Ureter (tissue), 1 donor: ENCODE measurements around the gene SLC35A3. TPM values are rescaled to one million over a fixed set of nuclear protein-coding genes. Genes with fewer than 3 reads are reported as not detected.
"Not testable (repeated sequence)": the region's sequence is repeated elsewhere in the genome, so short reads cannot be mapped to it uniquely, and the experiment has no call there.

ENCODE experiments used
- DNase-seq: peaks from one replicate; pipeline ENCODE4 v3.0.0-alpha.2; 2020; ENCODE audit warnings: low spot score
- total RNA-seq: library from RNA; stranded (reverse); gene quantifications from one replicate; pipeline ENCODE4 v1.2.4, GENCODE V29; 2023
- donor health status: DM: yes; HTN: yes; CAD: no.

SLC35A3 gene
- total RNA-seq, 1 donor from 2014 or later = 39.5 TPM

DNA sequence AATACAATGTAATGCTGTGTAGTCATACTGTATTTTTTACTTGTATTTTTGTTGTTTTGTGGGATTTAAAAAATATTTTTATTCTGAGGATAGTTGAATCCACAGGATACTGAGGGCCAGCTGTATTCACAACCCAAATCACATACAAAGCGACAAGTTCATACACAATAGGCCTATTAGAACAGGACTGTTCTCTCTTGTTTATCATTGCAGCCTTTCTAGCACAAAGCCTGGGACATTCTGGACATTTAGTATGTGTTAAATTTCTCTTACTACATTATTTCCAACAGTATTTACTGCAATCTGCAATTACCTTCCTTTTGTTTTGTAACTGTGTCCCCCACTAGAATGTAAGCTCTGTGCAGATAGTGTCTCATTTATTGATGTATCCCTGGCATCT lies 65.4 kb downstream of the SLC35A3 start:
- DNase-seq = no peak

DNA sequence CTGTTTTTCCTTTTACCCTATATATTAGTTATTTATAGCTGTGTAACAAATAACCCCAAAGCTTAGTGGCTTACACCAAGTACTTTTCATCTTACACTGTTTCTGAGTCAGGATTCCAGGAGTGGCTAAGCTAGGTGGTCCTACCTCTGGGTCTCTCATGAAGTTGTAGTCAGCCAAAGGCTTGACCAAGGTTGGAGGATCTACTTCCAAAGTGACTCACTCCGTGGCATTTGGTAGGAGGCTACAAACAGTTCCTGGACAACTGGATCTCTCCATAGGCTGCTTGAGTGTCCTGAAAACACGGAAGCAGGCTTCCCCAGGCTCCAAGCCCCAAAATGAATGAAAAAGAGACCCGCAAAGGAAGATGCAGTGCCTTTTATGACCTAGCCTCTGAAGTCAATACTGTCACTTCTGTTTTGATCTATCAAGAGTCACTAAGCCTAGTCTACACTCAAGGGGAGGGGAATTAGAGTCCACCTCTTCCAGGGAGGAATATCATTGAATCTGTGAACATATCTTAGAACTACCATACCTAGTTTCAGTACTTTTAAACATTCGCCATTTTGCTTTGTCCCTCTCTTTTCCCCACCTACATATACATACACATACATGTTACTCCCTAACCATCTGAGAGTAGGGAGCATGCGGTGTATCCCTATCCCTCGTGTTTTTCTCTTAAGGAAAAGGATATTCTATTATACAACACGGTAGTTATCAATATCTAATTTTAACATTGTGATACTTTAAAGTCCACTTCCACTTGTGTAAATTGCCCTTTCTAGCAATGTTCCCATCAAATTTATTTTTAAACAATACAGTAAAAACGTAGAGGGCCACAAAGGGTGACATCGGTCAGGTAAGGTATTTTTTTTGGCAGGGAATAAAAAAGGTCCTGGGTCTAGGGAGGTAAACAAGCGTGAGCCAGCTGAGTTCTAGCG lies 67.2 kb downstream of the SLC35A3 start:
- no peak for DNase-seq

DNA sequence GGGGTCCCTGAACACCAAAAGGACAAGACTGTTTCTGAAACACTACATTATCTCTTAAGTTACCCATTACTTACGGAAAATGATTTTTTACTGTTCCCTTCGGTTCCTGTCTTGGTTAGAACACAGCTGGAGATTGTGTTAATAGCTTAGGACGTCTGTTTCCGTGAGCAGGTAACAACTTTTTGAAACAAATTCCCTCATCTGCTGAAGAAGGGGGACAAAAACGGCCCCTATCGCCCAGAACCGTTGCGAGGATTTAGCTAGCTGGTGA lies 67.8 kb downstream of the SLC35A3 start:
- DNase-seq = no peak

DNA sequence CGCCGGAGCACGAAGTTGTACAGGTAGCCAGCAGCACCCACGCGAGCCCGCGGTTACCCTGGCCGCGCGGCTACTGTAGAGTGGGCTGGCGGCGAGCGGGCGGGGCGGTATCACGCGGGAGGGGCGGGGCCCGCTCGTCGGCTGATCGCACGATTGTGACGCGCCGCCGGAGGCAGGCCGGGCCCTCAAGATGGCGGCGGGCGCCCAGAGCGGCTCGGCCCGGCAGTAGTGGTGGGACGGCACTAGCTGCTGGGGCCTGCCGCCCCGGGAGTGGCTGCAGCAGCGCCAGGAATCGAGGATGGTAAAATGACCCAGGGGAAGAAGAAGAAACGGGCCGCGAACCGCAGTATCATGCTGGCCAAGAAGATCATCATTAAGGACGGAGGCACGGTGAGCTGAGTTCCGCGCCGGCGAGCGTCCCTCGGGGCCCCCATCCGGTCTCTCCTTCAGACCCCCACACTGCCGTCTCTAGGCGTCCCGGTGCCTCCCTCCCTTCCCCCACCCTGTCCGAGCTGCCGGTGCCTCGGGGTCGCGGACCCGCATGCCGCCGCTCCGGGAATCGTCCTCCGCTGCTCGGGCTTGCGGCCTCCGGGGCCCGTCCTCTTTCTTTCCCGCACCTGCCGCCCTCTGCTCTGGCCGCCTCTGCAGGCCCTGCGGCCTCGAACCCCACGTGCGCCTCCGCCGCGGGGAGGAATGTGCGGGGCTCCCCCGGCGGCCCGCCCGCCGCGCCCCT lies 68.3 kb downstream of the SLC35A3 start:
- peak; percentile 90 for DNase-seq

DNA sequence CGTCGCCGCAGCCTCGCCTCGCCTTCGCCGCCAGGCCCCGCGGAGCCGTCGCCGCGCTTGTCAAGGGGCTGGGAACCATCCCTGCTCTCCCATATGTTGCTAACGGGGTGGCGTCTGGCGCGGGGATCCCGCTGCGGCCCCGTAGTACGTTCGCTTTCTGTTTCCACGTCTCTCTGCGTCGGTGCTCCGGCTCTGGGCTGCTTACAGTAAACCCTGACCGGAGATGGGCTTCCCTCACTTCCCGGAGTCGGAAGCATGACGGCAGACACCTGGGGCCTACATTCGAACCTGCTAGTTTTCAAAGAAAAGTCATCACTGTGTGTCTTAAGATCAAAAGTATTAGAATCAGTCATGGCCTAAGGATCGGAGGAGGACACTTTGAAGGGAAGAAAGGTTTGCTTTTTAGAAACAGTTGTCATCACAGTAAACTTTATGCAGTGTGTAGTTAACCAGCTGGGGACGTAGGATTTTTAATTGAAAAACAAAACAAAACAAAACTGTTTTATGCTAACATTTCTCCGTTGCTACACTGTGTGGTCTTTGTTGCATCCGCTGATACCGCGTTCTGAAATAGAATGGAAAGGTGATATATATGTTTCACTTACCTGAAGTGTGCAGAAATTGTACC lies 69.0 kb downstream of the SLC35A3 start:
- peak; percentile 69 for DNase-seq

DNA sequence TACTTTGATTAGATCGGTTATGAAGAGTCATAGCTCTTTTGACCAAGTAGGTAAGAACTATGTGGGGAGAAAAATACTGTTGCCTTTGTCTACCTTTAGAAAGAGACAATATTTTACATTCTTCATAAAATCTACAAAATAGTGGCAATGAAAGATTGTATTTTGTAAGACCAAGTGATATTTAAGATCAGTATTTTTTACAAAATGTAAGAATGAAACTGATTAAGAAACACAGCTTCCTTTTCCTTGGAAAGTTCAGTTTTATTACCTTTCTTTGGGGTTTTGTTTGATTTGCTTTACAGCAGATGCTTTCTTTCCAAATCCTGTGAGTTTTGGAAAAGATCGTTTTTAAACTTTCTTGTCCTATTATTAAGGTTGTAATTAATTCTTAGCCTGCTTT lies 69.8 kb downstream of the SLC35A3 start:
- no peak for DNase-seq

DNA sequence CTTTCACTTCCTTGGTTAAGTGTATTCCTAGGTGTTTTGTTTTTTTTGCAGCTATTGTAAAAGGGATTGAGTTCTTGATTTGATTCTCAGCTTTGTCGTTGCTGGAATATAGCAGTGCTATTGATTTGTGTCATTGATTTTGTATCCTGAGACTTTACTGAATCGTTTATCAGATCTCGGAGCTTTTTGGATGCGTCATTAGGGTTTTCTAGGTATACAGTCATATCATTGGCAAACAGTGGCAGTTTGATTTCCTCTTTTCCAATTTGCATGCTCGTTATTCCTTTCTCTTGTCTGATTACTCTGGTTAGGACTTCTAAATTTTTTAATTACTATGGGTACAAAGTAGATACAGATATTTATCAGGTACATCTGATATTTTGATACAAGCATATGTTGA lies 75.4 kb downstream of the SLC35A3 start:
- DNase-seq = no peak

DNA sequence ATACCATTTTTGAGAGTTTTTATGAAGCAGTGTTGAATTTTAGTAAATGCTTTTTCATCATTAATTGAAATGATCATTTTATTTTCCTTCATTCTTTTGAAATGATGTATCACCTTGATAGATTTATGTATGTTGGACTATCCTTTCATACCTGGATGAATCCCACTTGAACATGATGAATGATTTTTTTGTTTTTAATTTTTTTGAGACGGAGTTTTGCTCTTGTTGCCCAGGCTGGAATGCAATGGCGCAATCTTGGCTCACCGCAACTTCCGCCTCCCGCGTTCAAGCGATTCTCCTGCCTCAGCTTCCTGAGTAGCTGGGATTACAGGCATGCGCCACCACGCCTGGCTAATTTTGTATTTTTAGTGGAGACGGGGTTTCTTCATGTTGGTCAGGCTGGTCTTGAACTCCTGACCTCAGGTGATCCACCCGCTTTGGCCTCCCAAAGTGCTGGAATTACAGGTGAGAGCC lies 77.5 kb downstream of the SLC35A3 start:
- not testable (repeated sequence) for DNase-seq

DNA sequence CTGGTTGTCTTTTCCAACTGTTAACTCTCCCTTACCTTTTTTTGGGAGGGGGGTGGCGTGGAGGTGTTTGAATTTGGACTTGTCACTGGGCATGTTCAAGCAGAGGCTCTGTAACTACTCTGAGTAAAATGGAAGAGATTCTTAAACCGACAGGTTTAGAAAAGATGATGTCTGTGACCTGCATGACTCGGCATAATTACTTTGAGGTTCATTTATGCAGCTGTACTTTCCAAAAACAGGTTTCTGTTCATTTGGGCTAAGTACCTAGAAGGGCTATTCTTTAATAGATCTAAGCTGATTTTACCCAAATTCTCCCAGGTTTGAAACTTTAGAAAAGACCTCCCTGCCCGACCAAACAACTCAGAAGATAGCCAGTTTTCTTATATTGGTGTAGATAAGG lies 80.3 kb downstream of the SLC35A3 start:
- no peak for DNase-seq

DNA sequence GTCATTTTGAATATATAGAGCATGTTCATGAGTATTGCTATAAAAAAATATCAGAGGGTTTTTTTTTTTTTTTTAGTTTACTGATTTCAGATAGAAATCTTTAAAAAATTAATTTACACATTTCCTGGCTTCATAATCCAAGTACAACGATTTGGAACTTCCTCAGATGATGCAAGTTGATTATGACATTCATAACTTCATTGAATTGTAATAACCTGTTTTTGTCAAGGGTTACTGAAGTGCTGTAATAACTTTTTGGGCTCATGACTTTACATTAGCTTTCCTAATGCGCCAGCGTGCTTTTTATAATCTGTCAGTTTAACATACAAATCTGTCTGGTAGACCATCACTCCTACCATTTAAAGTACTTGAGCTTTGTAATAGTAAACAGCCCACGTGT lies 81.6 kb downstream of the SLC35A3 start:
- no peak for DNase-seq

DNA sequence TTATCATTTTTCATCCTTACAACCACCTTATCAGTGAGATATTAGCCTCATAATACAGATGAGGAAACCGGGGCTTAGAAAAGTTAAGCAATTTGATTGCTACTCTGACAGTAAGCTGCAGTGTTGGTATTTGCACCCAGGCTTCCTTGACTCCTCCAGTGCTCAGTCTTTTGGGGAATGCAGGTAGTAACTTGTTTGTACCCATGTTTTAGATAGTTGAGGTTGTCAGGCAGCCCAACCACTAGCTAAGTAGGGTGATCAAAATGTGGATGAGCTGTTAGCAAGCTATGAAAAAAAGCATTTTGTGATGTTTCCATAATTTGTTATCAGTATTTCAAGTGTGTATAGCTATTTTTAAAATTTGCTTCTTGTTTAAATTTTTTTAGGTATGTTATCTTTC lies 82.1 kb downstream of the SLC35A3 start:
- DNase-seq = no peak

DNA sequence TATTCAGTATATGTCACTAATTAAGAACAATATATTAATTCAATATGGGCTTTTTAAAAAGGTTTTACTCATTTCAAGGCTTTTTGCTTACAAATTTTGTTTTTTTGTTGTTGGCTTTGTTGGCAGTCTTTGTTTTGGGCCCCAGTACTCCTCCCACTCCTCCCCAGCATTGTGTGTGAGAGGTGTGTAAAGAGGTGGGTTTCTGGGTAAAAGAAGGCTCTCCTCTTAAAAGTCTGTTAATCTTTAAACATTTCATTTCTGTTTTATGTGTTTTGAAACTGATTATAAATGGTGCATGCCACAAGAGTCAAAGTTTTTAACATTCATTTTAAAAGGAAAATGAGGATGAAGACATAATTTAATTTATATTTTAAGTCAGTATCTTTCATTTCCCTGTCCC lies 83.3 kb downstream of the SLC35A3 start:
- DNase-seq = no peak

DNA sequence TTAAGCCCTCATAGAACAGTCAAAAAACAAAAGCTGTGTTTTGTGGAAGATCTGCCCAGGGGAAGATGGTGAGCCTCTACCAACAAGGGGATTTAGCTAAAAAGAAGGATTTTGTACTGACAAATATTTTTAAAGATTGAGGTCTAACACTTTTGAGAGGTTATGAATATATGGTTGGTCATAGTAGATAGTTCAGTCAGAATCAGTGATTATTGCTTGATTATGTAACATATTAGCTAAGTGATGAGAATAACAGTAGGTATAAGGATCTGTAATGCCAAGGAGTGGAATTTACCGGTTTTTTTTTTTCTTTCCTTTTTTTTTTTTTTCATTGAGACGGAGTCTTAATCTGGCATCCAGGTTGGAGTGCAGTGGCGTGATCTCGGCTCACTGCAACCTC lies 83.9 kb downstream of the SLC35A3 start:
- DNase-seq = no peak

DNA sequence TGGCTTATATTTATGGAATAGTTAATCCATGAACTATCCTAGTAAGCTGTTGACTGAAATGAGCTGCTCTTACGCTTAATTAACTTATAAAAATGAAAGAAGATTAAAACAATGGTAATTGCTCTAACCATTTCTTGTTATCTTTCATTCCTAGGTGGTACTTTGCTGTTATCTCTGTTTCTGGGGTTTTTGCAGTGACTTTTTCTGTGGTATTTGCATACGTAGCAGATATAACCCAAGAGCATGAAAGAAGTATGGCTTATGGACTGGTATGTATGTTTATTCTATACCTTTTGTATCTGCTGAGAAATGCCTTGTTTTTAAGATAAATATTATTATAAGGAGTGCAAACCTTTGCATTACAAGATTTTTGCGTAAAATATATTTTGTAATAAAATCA lies 91.9 kb downstream of the SLC35A3 start:
- no peak for DNase-seq

DNA sequence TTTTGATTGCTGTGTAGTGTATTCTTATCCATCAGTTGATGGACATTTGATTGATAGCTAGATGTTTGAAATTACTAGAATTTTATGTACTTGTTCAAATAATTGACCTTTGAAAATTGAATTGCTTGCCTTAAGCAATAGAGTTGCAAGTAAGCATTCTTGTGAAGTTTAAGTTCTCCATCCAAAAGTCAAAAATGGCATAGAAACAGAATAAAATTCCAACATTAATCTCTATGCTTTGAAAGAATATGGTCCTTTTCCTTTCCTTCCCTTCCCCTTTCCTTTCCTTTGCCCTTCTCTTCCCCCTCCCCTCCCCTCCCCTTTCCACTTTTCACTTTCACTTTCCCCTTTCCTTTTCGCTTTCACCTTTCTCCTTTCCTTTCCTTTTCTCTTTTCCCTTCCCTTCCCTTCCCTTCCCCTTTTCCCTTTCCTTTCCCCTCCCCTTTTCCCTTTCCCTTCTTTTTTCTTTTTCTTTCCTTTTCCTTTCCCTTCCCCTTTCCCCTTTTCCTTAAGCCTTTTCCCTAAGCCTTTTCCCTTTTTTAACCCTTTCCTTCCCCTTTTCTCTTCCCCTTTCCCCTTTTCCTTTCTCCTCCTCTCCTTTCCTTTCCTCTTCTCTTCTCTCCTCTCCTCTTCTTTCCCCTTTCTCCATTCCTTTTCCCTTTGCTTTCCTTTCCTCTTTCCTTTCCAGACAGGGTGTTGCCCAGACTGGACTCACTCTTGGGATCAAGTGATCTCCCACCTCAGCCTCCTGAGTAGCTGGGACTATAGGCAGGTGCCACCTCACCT lies 95.6 kb downstream of the SLC35A3 start:
- no peak for DNase-seq

DNA sequence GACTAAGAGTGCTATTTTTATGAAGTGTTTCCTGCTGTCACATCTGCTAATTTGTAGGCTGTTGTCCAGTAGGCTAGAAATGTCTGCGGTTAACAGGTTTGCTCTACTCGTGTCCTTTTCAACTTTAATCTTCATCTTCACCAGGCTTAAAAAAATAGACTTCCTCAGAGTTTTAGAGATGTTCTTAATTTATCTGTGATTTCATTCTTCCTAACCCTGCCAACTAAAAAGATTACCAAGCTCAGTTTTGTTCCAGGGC lies 96.1 kb downstream of the SLC35A3 start:
- no peak for DNase-seq

DNA sequence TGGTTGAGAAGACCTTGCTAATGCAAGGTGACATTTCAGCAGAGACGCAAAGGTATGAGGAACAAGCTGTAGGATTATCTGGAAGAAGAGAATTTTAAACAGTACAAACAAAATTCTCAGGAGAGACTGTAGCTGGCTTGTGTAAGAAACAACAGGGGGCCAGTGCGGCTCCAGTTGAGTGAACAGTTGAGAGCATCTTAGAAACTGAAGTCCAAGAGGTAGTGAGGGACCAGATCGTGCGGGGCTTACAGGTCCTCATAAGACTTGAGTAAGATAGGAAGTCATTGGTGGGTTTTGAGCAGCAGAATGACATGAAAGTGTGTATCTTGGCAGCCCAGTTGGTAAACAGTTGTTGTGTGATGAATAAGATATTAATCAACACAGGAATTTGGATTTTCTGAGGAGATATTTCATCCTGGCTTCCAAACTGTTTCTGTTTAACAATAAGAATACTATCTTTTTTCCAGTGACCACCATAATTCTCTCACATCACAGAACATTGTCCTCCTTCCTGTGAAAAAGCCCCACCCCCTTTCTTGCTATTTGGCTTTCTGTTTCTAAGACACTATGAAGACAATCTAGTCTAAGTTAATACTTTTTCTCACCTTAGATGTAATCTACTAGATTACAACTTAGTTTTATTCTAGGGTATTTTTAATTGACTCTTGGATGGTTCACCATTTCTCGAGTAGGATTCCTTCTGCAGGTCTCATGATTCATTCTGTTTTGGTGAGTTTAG lies 100.6 kb downstream of the SLC35A3 start:
- DNase-seq = no peak

DNA sequence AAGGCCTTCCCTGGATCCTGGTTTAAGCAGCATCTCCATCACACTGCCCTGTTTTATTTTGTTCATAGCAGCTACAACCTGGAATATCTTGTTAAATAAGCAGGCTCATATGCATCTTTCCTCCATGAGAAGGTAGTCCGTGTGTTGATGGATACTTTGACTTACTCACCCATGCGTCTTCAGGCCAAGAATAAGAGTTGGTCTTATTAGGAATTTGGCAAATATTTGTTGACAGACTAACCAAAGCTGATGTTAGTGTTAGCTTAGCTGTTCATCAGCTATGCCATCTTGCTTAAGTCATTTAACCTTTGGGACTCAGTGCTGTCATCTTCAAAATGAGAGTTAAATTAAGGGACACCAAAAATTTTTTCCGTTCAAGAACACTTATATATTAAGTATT lies 103.7 kb downstream of the SLC35A3 start:
- no peak for DNase-seq

DNA sequence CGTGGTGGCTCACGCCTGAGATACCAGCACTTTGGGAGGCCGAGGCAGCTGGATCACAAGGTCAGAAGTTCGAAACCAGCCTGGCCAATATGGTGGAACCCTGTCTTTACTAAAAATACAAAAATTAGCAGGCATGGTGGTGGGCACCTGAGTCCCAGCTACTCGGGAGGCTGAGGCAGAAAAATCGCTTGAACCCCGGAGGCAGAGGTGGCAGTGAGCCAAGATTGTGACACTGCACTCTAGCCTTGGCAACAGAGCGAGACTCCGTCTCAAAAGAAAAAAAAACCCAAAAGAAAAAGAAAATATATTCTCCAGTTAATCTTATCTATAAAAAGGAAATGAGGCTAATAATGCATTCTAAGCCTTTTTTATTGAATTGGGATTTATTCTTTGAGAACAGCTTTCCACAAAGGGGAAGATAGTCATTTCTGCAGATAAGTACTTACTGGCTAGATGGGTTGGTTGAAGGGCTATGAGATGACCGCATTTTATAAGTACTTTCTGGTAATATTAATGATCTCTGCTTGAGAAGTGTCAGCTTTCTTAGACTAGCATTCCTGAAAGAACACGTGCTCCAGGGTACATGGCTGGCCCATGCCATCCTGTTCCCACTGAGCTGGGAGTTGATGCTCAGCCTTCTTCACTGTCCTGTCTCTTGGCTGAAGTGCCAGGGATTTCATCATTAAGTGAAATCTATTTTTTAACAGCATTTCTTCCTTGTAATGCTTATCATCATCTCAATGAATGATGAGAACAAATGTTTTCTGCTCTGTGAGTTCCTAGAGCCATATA lies 105.0 kb downstream of the SLC35A3 start:
- no peak for DNase-seq

DNA sequence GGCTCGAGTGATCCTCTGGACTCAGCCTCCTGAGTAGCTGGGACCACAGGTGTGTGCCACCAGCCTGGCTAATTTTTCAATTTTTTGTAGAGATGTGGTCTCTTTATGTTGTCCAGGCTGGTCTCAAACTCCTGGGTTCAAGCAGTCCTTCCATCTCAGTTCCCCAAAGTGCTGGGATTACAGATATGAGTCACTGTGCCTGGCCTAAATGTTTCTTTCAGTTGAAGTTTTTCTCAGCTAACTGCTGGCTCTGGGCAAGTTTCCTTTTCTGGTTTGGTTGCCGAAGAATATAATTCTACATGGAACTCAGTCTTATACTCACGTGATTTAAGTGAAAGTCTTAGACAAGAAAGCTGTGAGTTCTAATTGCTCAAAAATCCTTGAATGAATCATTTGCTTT lies 106.0 kb downstream of the SLC35A3 start:
- no peak for DNase-seq

DNA sequence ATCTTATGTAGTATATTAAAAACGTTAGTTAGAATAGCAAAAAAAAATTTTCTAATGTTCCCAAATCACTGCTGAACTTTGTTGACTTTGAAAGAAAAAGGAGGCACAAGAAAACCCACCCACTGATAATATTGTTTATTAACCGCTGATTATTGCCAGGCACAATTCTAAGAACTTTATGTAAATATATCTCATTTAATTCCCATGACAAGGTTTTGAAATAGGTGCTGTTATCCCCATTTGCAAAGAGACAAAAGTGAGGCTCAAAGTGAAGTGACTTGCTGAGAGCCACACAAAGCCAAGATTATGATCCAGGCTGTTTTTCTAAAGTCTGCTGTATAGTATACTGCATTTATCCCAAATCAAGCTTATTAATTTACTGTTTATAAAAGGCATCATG lies 106.5 kb downstream of the SLC35A3 start:
- DNase-seq = no peak
